Breast epithelium (tissue), 3 donors: ENCODE results near the gene MACROD2.

ENCODE experiments used
- POLR2A ChIP-seq: fragments of 450-650 bp; IDR thresholded peaks from one replicate; pipeline ENCODE4 v1.6.1; 2016; ENCODE audit warnings: antibody characterized with exemption, mild to moderate bottlenecking, moderate library complexity
- POLR2AphosphoS5 ChIP-seq, 3 donors: sonication (generic); formaldehyde crosslinking; IDR thresholded peaks; one replicate each; pipeline ENCODE4 v1.6.1; 2017; ENCODE audit warnings: antibody characterized with exemption in 3 of 3
- TF ChIP-seq, protein P1 (sequence below), 3 donors: fragments of 450-650 bp; IDR thresholded peaks; one replicate each; pipeline ENCODE4 v1.5.1; 2016 to 2017; ENCODE audit warnings: antibody characterized with exemption in 3 of 3, mild to moderate bottlenecking in 3 of 3, moderate library complexity in 3 of 3

DNA sequence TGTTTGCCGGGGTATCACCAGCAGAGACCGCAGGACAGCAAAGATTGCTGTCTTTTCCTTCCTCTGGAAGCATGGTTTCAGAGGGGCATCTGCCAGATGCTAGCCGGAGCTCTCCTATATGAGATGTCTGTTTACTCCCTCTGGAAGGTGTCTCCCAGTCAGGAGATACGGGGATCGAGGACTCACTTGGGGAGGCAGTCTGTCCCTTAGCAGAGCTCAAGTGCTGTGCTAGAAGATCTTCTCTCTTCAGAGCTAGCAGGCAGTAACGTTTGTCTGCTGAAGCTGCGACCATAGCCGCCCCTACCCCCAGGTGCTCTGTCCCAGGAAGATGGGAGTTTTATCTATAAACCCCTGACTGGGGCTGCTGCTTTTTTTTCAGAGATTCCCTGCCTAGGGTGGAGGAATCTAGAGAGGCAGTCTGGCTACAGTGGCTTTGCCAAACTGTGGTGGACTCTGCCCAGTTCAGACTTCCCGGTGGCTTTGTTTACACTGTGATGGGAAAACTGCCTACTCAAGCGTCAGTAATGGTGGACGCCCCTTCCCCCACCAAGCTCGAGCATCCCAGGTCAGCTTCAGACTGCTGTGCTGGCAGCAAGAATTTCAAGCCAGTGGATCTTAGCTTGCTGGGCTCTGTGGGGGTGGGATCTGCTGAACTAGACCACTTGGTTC is 475.0 kb downstream of the MACROD2 start:
- TF ChIP-seq, protein P1, sequence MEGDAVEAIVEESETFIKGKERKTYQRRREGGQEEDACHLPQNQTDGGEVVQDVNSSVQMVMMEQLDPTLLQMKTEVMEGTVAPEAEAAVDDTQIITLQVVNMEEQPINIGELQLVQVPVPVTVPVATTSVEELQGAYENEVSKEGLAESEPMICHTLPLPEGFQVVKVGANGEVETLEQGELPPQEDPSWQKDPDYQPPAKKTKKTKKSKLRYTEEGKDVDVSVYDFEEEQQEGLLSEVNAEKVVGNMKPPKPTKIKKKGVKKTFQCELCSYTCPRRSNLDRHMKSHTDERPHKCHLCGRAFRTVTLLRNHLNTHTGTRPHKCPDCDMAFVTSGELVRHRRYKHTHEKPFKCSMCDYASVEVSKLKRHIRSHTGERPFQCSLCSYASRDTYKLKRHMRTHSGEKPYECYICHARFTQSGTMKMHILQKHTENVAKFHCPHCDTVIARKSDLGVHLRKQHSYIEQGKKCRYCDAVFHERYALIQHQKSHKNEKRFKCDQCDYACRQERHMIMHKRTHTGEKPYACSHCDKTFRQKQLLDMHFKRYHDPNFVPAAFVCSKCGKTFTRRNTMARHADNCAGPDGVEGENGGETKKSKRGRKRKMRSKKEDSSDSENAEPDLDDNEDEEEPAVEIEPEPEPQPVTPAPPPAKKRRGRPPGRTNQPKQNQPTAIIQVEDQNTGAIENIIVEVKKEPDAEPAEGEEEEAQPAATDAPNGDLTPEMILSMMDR (IDR thresholded peaks at IDR 0.05) = no peak
- no peak for TF ChIP-seq POLR2A
- no peak for TF ChIP-seq POLR2AphosphoS5 (IDR thresholded peaks at IDR 0.05)
